Fibroblast of skin of right quadriceps (primary cell): Measurements from ENCODE around the gene OASL.
"Not testable (repeated sequence)": the region's sequence is repeated elsewhere in the genome, so short reads cannot be mapped to it uniquely, and the experiment has no call there.

Source experiments
- DNase-seq: peaks from one replicate; pipeline ENCODE4 v3.0.0-alpha.2; 2013

The OASL gene

GRCh38 chr12:121038861-121039668, at the start of gene OASL:
Gene OASL (minus strand): TSS chr12:121039246. CDS start chr12:121038971, 275 bp downstream.
- peak; percentile 16 for DNase-seq

- DNase-seq: no peak
Observed at GRCh38 chr12:121088195-121088585, 49.1 kb upstream of the OASL start.

GRCh38 chr12:121087467-121088194, 48.6 kb upstream of the OASL start:
- no peak for DNase-seq

- DNase-seq: no peak
Observed at GRCh38 chr12:121086781-121087295, 47.8 kb upstream of the OASL start.

GRCh38 chr12:121085506-121086353, 46.7 kb upstream of the OASL start:
- no peak for DNase-seq

GRCh38 chr12:121085069-121085468, 46.0 kb upstream of the OASL start:
- DNase-seq: no peak

- no peak for DNase-seq
Observed at GRCh38 chr12:121084229-121084628, 45.2 kb upstream of the OASL start.

GRCh38 chr12:121080909-121081308, 41.9 kb upstream of the OASL start:
- DNase-seq: no peak

GRCh38 chr12:121079736-121080272, 40.8 kb upstream of the OASL start:
- no peak for DNase-seq

- DNase-seq: not testable (repeated sequence)
Observed at GRCh38 chr12:121077440-121077839, 38.4 kb upstream of the OASL start.

GRCh38 chr12:121075911-121076310, 36.9 kb upstream of the OASL start:
- DNase-seq: not testable (repeated sequence)

- DNase-seq: no peak
Observed at GRCh38 chr12:121072147-121072546, 33.1 kb upstream of the OASL start.

- no peak for DNase-seq
Observed at GRCh38 chr12:121069206-121069605, 30.2 kb upstream of the OASL start.

GRCh38 chr12:121065345-121065744, 26.3 kb upstream of the OASL start:
- no peak for DNase-seq

- not testable (repeated sequence) for DNase-seq
Observed at GRCh38 chr12:121064586-121064985, 25.5 kb upstream of the OASL start.

- no peak for DNase-seq
Observed at GRCh38 chr12:121064116-121064515, 25.1 kb upstream of the OASL start.

- no peak for DNase-seq
Observed at GRCh38 chr12:121062391-121063045, 23.5 kb upstream of the OASL start.

GRCh38 chr12:121061831-121062230, 22.8 kb upstream of the OASL start:
- DNase-seq: no peak

GRCh38 chr12:121060149-121061001, 21.3 kb upstream of the OASL start:
- DNase-seq: peak; percentile 36

GRCh38 chr12:121059031-121059898, 20.2 kb upstream of the OASL start:
- DNase-seq: no peak
